Body of pancreas (tissue), 4 donors: ENCODE results near the gene OR2J1.

Source experiments
- CTCF ChIP-seq, 7 experiments: fragments of 450-650 bp in 4 of 7; fragments of 200-600 bp in 3 of 7; sonication (generic) in 3 of 7; IDR thresholded peaks; one replicate each; pipeline ENCODE4 v1.5.1; 2016 to 2019; ENCODE audit warnings: antibody characterized with exemption in 7 of 7
- POLR2A ChIP-seq, 3 donors: fragments of 450-650 bp; IDR thresholded peaks; one replicate each; pipeline ENCODE4 v1.6.1; 2016; ENCODE audit warnings: antibody characterized with exemption in 3 of 3, mild to moderate bottlenecking in 2 of 3

DNA sequence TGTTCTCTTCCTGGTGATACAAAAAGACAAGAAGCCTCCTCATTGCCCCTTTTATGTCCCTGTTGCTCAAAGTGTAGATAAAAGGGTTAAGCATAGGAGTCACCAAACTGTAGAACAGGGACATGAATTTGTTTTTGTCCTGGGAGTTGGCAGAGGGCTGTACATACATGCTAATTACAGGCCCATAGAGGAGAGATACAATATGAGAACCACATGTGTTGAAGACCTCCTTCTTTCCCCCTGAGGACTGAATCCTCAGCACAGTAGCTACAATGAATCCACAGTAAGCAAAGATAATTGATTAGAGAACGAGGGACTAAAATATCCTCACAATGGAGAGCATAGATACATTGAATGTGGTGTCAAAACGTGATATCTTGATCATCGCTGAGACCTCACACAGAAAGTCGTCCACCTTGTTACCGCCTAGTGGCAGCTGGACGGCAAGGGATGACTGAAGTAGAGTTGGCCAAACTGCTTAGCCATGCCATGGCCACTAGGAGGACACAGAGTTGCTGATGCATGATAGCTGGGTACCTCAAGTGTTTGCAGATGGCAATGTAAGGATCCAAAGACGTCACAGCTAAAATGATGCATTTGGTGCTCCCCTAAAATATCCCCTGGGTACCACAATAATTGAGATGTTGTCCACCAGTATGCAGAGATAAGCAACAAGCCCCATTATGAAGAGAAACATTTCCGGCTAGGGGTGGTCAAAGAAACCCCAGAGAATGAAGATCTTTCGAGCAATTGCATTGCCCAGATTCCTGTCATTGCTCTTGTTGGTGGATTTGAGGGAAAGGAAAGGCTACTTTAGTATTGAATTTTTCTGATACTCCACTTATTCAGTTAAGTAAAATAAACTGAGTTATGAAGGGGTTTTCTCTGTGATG is 27.2 kb upstream of the OR2J1 start:
- TF ChIP-seq CTCF (IDR thresholded peaks at IDR 0.05): peak in 6 of 7 experiments; percentile 15 to 51 (median 44)
- TF ChIP-seq POLR2A (IDR thresholded peaks at IDR 0.05): no peak
